Suprapubic skin (tissue), 4 donors: Measurements from ENCODE around the gene HOXB7.

Experiments
- CTCF ChIP-seq, 2 donors: fragments of 200-600 bp in 1 of 2; fragments of 450-650 bp in 1 of 2; sonication (generic) in 1 of 2; IDR thresholded peaks; one replicate each; pipeline ENCODE4 v1.5.1; 2016 to 2019; ENCODE audit warnings: antibody characterized with exemption in 2 of 2, mild to moderate bottlenecking in 1 of 2, moderate library complexity in 1 of 2
- POLR2A ChIP-seq, 2 donors: fragments of 450-650 bp; IDR thresholded peaks; one replicate each; pipeline ENCODE4 v1.6.1; 2017; ENCODE audit warnings: antibody characterized with exemption in 2 of 2, mild to moderate bottlenecking in 2 of 2, moderate library complexity in 2 of 2
- POLR2AphosphoS5 ChIP-seq, 3 donors: sonication (generic); formaldehyde crosslinking; IDR thresholded peaks; one replicate each; pipeline ENCODE4 v1.6.1; 2017; ENCODE audit warnings: antibody characterized with exemption in 3 of 3

GRCh38 chr17:48563867-48564187 lies 47.0 kb downstream of the HOXB7 start:
- TF ChIP-seq CTCF (IDR thresholded peaks at IDR 0.05) (no peak), POLR2AphosphoS5 (IDR thresholded peaks at IDR 0.05) (no peak), POLR2A (IDR thresholded peaks at IDR 0.05) (no peak)
